HAP-1 (cell line): ENCODE data around the gene BICRAL.
A peak's percentile ranks its signal among the peaks of the same experiment; 100 is the strongest.
"Not testable (repeated sequence)": the region's sequence is repeated elsewhere in the genome, so short reads cannot be mapped to it uniquely, and the experiment has no call there.

Experiments used
- DNase-seq, 2 experiments: peaks; one replicate each; pipeline ENCODE4 v3.0.0-alpha.2; 2016 to 2020; ENCODE audit warnings: low spot score in 2 of 2
- H3K27me3 ChIP-seq: fragments of 250-450 bp; sonication (Bioruptor Pico); 2 replicates; pipeline ENCODE4 v1.5.1; 2020; ENCODE audit warnings: low read depth, mild to moderate bottlenecking, moderate library complexity
- H3K36me3 ChIP-seq: fragments of 250-450 bp; sonication (Bioruptor Pico); replicated peaks from 2 replicates; pipeline ENCODE4 v1.5.1; 2020; ENCODE audit warnings: mild to moderate bottlenecking
- H3K4me1 ChIP-seq: fragments of 250-450 bp; sonication (Bioruptor Pico); 2 replicates; pipeline ENCODE4 v1.5.1; 2020; ENCODE audit warnings: mild to moderate bottlenecking
- H3K4me3 ChIP-seq: fragments of 250-450 bp; sonication (Bioruptor Pico); 2 replicates; pipeline ENCODE4 v1.5.1; 2020; ENCODE audit warnings: mild to moderate bottlenecking, moderate library complexity
- H3K9me3 ChIP-seq: fragments of 250-450 bp; sonication (Bioruptor Pico); 2 replicates; pipeline ENCODE4 v1.5.1; 2020; ENCODE audit warnings: mild to moderate bottlenecking, moderate library complexity
- in situ Hi-C: fragments of 300-500 bp; cut with MboI; formaldehyde crosslinking; loops from 3 replicates; pipeline ENCODE4 v1.14.3; 2020; ENCODE audit warnings: low sequenced_read_pairs, inconsistent platforms, mixed read lengths

The BICRAL gene

DNA sequence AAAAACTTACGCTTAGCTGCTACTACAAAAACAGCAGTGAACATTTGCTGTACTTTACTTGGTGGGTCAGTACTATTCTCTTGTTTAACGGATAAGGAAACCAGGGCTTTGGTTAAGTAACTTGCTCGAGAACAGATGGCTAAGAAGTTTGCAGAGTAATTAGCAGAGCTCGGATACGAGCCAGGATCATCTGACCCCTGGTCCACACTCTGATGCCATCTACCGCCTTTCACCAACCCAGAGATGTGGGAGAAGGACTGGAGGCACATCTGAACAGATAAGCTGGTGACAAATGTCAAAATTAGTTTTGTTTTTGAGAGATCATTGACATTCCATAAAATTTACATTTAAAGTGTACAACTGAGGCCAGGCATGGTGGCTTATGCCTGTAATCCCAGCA lies 78.6 kb downstream of the BICRAL start:
- Histone ChIP-seq H3K4me1 (peaks cover 15% of the 10 kb centered on the region), H3K36me3 (no peaks in the 10 kb centered on the region), H3K27me3 (peaks cover 2% of the 10 kb centered on the region; the same call in 1 of the 2 replicates), H3K9me3 (no peaks in the 10 kb centered on the region), H3K4me3 (no peak overlapping the region)
- DNase-seq: peak in 1 of 2 experiments; percentile 37
- in situ Hi-C loops: no loop called here

DNA sequence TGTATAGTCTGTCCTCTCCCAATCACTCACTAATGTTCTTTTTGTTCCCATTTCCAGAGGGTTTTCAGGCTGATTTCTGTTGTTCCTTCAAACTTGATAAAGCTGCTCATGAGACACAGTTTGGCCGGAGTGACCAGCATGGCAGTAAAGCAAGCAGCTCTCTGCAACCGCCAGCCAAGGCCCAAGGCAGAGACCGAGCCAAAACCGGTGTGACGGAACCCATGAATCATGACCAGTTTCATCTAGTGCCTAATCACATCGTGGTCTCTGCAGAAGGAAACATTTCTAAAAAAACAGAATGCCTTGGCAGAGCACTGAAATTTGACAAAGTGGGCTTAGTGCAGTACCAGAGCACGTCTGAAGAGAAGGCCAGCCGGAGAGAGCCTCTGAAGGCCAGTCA lies 82.8 kb downstream of the BICRAL start:
- Histone ChIP-seq H3K9me3 (no peaks in the 10 kb centered on the region), H3K4me3 (no peak overlapping the region), H3K27me3 (peaks cover 2% of the 10 kb centered on the region; the same call in 1 of the 2 replicates), H3K4me1 (peaks cover 10% of the 10 kb centered on the region), H3K36me3 (no peaks in the 10 kb centered on the region)
- in situ Hi-C loops: no loop called here
- DNase-seq: no peak

DNA sequence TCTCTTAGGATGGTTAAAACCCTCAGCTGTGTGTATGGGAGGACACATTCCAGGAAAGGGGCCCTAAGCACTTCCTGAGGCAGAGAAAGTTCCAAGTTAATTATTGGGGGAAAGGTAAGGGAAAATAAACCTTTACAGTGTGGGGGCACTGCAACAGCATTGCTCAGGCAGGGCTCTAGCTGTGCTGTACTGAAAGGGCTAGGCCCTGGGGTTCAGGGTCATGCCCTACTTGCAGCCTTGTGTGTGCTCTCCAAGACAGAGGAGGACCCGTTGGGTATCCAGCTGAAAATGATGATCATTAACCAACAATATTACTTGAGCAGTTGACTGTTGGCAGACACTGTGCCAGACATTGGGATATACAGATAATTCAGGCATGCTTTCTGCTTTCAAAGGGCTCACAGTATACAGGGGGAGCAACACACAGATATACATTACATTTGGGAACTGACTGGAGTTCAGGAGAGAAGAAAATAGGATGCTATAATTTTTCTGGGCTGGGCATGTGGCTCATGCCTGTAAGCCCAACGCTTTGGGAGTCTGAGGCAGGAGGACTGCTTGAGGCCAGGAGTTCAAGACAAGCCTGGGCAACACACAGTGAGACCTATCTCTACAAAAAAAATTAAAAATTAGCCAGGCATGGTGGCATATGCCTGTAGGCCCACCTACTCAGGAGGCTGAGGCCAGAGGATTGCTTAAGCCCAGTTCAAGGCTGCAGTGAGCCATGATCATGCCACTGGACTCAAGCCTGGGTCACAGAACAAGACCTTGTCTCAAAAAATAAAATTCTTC lies 88.5 kb downstream of the BICRAL start:
- Histone ChIP-seq H3K27me3 (no peaks in the 10 kb centered on the region), H3K4me1 (no peaks in the 10 kb centered on the region), H3K4me3 (no peak overlapping the region), H3K9me3 (no peaks in the 10 kb centered on the region), H3K36me3 (no peaks in the 10 kb centered on the region)
- no peak for DNase-seq
- in situ Hi-C loops: no loop called here

DNA sequence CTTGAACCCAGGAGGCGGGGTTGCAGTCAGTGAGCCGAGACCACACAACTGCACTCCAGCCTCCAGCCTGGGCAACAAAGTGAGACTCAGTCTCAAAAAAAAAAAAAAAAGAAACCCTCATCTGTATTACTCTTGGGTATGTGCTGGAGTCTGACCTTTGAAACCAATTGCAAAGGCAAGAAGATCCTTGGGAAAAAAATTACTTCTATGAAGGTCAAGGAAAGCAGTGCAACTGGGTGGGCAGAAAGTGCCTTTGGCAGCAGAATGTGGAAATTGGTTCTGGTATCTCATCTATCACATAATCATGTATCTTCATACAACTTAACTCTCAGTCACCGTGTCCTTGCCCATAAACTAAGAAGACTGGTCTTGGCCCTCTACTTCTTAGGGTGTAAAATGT lies 89.9 kb downstream of the BICRAL start:
- DNase-seq: no peak
- in situ Hi-C loops: no loop called here
- Histone ChIP-seq H3K4me1 (no peaks in the 10 kb centered on the region; the same call in 1 of the 2 replicates), H3K36me3 (no peaks in the 10 kb centered on the region), H3K9me3 (no peaks in the 10 kb centered on the region), H3K4me3 (no peak overlapping the region), H3K27me3 (no peaks in the 10 kb centered on the region)

DNA sequence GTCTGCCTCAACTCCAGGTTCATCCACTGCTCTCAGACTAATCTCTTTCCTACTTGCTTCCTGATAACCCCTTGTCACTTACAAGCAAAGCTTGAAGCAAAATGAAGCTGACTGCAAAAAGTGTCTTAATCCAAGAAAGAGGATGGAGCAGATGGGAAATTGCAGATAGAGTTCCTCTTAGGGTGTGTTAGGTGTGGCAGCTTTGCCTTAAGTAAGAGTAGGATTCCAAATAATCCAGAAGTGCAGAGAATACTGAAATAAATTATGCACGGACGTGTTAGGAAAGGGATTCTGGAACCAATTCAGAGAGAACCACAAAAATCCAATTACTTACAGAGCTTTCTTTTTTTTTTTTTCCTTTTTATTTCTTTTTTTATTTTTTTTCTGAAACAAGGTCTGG lies 91.5 kb downstream of the BICRAL start:
- in situ Hi-C loops: no loop called here
- H3K4me3 ChIP-seq: no peak overlapping the region
- H3K27me3 ChIP-seq: no peaks in the 10 kb centered on the region
- H3K36me3 ChIP-seq: no peaks in the 10 kb centered on the region
- peaks cover 2% of the 10 kb centered on the region; the same call in 1 of the 2 replicates for H3K4me1 ChIP-seq
- H3K9me3 ChIP-seq: no peaks in the 10 kb centered on the region
- DNase-seq: no peak

DNA sequence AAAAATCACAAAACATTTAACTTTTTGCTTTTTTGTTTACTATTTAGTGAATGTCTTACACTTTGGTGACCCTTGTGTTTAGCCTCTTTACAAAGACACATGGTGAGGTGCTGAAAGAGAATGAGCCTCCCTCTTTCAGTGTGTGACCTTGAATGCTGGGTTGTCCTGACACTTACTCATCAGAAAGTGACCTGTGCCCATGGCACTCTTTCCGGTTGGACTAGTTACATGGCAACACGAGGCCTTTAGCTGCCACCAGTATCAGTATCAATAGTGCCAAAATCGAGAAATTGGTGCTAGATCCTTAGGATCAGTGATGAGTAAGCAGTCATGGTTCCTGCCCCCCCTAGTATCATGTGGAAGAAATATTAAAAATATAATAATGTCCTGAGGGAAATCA lies 95.8 kb downstream of the BICRAL start:
- DNase-seq: no peak
- in situ Hi-C loops: loop anchor here (5.0 to 25.0 kb wide), 4 partner anchors 140 to 790 kb away; partner anchors contain the start of genes MRPS10 and TBCC
- no peaks in the 10 kb centered on the region for H3K27me3 ChIP-seq
- H3K9me3 ChIP-seq: no peaks in the 10 kb centered on the region
- no peak overlapping the region for H3K4me3 ChIP-seq
- H3K36me3 ChIP-seq: peaks cover 20% of the 10 kb centered on the region
- H3K4me1 ChIP-seq: peaks cover 10% of the 10 kb centered on the region

DNA sequence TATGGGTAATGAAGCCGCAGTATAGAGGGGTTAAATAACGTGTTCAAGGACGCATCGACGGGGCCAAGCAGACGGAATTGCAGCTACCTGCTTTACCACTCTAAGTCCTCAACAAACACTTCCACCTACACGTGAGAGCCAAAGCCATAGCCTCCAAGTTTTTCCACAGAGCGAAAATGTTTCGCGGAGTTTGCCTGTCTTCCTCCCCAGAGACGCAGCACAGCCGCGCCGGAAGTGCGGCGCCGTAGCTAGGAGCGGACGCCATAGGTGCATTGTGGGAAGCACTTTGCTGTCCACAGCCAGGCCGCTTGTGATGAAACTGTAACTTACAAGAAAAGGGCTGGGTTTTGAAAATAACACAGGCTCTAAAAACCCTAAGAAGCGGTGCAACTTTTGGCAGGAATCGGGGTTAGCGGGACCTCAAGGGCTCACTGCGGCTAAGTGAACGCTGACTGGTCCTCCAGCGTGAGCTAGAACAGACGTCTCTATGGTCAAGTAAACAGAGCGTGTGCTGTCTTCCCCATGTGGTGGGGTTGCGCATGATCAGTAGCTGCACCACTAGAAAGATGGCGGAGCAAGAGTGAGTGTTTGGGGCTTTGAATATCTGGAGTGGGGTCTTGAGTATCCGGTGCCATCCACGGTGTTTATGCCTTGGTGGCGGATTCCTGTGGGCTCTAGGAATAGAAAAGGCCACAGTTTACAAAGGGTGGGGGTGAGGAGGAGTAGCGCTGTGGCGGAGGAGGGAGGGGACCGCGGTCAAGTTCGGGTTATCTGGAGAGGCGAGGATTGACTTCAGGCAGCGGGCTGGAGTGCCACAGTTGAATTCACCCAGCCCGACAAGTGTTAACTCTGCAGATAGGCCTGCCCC lies 97.8 kb downstream of the BICRAL start, which contains the start of gene RPL7L1:
Gene RPL7L1, plus strand, starts transcription at position 245 of the 868 bp plus-strand sequence. Its CDS starts 295 bp downstream, at position 540.
- in situ Hi-C loops: loop anchor here (5.0 to 25.0 kb wide), 4 partner anchors 142 to 792 kb away; partner anchors contain the start of genes MRPS10 and TBCC

DNA sequence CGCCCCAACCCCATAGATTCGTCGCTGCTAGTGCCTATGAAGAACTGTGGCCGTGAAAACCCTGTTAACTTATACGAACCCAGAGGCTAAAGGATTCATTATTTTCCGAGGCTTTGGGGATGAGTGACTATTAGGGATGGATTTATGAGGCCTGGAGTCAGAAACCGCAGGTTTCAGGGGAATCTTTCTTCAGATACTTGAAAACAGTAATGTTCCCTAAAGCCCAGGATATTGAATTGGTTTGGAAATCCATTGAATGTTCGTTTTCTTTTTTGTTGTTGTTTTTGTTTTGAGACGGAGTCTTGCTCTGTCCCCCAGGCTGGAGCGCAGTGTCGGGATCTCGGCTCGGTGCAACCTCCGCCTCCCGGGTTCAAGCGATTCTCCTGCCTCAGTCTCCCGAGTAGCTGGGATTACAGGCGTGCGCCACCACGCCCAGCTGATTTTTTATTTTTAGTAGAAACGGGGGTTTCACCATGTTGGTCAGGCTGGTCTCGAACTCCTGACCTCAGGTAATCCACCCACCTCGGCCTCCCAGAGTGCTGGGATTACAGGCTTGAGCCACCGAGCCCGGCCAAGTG lies 98.5 kb downstream of the BICRAL start:
- H3K27me3 ChIP-seq, DNase-seq, H3K9me3 ChIP-seq: not testable (repeated sequence)
- H3K4me3 ChIP-seq: peak overlapping the region; percentile 78
- H3K4me1 ChIP-seq: peaks cover 10% of the 10 kb centered on the region
- H3K36me3 ChIP-seq: peaks cover 46% of the 10 kb centered on the region
- in situ Hi-C loops: loop anchor here (25.0 kb wide), 3 partner anchors 143 to 793 kb away; partner anchors contain the start of genes MRPS10 and TBCC

More for the DNA sequence above, 97.8 kb downstream of the BICRAL start, which contains the start of gene RPL7L1:
- H3K36me3 ChIP-seq: peaks cover 39% of the 10 kb centered on the region
- no peaks in the 10 kb centered on the region for H3K27me3 ChIP-seq
- H3K4me1 ChIP-seq: peaks cover 10% of the 10 kb centered on the region
- no peaks in the 10 kb centered on the region for H3K9me3 ChIP-seq
- peak; percentile 83 to 85 for DNase-seq
- peak within 1 kb of the TSS; percentile 78 for H3K4me3 ChIP-seq

DNA sequence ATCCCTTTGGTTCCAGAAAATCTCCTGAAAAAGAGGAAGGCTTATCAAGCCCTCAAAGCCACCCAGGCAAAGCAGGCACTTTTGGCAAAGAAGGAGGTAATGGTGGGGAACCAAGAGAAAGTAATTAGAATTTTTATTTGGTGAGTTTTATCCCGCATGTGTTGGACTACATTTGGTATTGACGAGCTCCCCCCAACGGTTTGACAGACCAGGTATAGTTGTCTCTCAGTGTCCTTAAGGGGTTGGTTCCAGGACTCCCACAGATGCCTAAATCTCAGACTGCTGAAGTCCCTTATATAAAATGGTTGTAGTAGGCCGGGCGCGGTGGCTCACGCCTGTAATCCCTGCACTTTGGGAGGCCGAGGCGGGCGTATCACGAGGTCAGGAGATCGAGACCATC lies 99.0 kb downstream of the BICRAL start:
- peak overlapping the region; percentile 78 for H3K4me3 ChIP-seq
- DNase-seq: peak in 1 of 2 experiments; percentile 18
- in situ Hi-C loops: loop anchor here (25.0 kb wide), 3 partner anchors 144 to 794 kb away; partner anchors contain the start of genes MRPS10 and TBCC
- peaks cover 52% of the 10 kb centered on the region for H3K36me3 ChIP-seq
- not testable (repeated sequence) for H3K27me3 ChIP-seq, H3K9me3 ChIP-seq
- H3K4me1 ChIP-seq: peaks cover 10% of the 10 kb centered on the region

DNA sequence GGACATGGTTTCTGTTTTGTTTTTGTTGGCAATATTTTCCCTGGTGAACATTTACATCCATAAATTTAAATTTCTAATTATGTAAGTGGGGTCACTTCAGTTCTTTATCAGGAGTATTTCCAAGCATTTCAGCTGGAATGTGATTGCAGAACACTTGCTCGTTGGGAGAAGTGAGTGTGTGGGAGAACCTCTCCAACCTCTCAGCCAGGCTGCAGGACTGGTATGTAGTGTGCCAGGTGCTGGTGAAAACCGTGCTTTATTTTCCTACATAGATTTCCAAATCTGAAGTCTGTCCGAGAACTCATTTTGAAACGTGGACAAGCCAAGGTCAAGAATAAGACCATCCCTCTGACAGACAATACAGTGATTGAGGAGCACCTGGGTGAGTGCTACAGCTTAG lies 103.8 kb downstream of the BICRAL start:
- Histone ChIP-seq H3K27me3 (no peaks in the 10 kb centered on the region), H3K36me3 (peaks cover 70% of the 10 kb centered on the region), H3K9me3 (no peaks in the 10 kb centered on the region), H3K4me3 (no peak overlapping the region), H3K4me1 (peaks cover 14% of the 10 kb centered on the region)
- in situ Hi-C loops: loop anchor here (25.0 kb wide), 3 partner anchors 148 to 798 kb away; partner anchors contain the start of genes MRPS10 and TBCC
- DNase-seq: no peak

DNA sequence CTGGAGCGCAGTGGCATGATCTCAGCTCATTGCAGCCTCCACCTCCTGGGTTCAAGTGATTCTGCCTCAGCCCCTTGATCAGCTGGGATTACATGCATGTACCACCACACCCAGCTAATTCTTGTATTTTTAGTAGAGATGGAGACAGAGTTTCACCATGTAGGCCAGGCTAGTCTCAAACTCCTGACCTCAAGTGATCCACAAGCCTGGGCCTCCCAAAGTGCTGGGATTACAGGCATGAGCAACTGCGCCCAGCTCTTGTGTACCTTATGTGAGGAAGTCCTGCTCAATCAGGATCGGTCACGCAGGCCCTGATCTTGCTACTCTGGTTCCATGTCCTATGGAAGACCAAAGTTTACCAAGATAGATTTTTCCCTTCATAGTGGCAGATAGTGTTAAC lies 106.3 kb downstream of the BICRAL start:
- H3K9me3 ChIP-seq, H3K27me3 ChIP-seq, H3K4me3 ChIP-seq, DNase-seq: not testable (repeated sequence)
- Histone ChIP-seq H3K4me1 (peaks cover 11% of the 10 kb centered on the region), H3K36me3 (peaks cover 48% of the 10 kb centered on the region)
- in situ Hi-C loops: loop anchor here (25.0 kb wide), 3 partner anchors 151 to 801 kb away; partner anchors contain the start of genes MRPS10 and TBCC

DNA sequence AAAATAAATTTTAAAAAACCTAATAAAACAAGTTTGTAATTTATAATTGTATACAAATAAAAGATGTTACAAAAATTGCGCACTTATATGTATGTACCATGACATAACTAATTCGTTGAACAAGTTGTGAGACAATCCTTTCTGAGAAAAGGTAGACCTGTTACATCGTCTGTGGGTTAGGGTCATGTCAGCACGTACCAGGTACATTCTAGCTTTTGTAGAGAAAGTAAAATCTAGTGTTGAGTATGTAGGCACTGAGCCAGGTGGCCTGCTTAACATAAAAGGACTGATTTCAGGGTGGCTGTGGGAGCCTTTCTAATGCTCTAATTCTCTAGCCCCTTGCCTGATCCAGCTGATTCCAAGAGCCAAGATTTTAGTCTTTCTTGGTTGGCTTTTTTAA lies 108.0 kb downstream of the BICRAL start:
- in situ Hi-C loops: loop anchor here (25.0 kb wide), 3 partner anchors 153 to 803 kb away; partner anchors contain the start of genes MRPS10 and TBCC
- Histone ChIP-seq H3K27me3 (no peaks in the 10 kb centered on the region), H3K36me3 (peaks cover 32% of the 10 kb centered on the region), H3K4me1 (peaks cover 11% of the 10 kb centered on the region), H3K9me3 (no peaks in the 10 kb centered on the region), H3K4me3 (peak overlapping the region; percentile 98)
- DNase-seq: peak in 1 of 2 experiments; percentile 32
